Dedifferentiated amniotic fluid mesenchymal stem cell (primary cell): ENCODE data around the gene PPP6R2.

Experiments
- DNase-seq: peaks from one replicate; pipeline ENCODE4 v3.0.0-alpha.2; 2016; ENCODE audit errors: extremely low spot score

Gene PPP6R2

DNA sequence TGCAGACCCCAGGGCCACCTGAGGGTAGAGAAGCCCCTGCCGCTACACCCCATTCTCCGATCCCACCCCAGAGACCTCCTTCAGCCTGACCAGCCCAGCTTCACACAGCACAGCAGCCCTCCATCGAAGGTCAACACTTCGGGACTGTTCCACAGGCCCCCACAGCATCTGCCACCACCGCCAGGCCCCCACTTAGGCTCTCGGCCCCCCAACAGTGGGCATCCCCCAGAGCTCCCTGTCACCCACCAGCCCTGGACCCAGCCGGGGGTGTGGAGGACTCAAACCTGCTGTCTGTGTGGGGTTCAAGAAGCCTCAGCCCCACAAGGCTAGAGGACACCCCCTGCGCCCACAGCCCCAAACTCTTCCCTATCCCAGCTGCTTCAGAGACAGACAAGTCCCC lies 125.5 kb downstream of the PPP6R2 start:
- no peak for DNase-seq

DNA sequence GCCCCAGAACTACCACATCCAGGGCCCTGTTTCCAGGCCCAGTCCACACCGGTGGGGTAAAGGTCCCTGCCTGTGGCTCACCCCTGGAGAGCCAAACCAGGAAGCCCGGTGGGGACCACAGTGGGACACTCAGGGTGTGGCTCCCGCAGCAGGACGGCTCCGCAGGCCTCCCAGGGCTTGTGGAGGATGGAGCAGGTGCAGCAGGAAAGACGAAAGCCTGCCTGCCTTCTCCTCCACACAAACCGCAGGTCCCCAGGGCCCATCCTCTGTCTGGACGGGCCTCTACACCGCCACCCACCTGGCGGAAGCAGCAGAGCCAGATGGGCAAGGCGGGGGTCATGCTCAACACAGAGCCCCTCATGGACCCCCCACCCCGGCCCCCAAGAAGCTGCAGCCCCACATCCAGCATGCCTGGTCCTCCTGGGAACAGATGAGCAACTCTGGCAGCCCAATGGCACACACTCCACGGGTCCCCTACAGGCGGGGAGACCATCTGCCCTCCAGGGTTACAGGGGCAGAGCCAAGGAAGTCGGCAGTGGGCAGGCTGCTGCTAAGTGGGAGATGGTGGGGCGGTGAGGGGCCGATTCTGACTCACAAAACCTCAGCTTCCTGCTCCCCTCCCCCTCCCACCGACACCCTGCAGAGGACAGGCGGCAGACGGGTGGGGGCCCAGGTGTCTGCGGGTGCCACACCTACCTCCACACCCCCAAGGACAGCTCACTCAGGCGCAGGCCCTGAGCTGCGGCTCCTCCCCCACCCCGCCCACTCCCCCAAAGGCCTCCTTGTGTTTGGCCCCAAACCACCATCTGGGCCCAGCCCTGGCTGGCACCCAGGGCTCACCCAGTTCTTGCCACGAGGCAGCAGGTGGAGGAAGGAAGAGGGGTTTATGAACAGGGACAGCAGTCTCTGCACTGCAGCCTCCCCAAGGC lies 126.5 kb downstream of the PPP6R2 start:
- no peak for DNase-seq

DNA sequence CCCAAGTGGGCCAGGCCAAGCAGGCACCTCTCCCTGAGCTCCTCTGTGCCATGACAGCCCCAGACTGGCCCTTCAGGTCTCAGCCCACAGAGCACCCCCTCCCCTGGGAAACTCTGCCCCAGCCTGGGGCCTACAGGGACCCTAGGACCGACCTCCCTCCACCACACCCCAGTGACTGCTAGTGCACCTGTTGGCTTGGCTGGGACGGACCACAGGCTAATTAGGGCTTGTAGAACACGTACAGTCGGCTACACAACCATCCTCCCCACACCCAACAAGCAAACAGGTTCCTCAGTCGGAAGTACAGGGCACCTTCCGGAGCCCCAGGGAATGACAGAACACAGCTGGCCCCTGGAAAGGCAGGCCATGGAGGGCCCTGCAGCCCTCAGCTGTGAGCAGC lies 127.4 kb downstream of the PPP6R2 start:
- no peak for DNase-seq

DNA sequence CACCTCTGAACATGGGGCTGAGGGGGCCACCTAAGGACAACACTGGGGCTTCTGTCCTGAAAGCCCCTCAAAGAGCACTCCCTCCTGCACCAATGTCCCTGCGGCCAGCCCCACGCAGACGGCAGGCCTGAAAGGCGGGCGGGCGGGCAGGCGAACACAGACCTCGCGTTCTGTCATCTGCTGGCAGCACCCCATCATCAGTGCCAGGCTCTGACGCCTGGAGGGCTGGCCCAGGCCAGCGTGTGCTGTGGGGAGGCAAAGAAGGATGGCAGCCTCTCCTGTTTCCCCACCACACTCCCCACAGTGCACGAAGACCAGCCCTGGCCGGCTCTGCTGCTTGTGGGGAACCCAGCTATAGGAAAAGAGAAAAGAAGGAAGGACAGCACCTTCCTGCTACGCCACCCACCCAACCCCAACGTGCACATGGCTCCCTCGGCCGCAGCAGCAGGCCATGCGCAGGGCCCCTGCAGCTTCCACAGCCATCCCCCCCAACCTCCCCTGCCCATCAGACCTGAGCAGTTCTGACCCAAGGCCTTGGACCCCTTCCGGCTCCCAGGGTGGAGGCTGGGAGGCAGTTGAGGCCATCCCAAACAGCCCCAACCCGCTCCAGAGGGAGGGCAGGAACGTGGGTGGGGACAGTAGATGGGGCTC lies 128.2 kb downstream of the PPP6R2 start:
- DNase-seq: no peak

DNA sequence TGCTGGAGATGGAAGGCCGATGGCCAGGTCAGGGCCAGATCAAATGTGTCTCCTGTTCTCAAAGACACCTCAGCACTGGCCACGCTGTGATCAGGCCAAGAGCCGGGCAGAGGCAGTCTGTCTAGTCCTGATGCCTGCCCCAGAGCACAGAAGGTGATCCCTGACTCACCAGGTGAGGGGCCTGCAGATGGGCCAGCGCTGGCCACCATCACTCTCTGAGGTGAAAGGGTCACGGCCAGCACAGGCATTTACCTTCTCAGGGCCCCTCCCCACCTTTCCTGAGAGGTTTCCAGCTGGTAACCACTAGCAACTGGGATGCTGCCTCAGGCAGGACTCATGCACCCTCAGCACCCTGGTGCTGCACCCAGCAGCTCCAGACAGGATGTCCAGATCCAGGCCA lies 128.8 kb downstream of the PPP6R2 start:
- no peak for DNase-seq

DNA sequence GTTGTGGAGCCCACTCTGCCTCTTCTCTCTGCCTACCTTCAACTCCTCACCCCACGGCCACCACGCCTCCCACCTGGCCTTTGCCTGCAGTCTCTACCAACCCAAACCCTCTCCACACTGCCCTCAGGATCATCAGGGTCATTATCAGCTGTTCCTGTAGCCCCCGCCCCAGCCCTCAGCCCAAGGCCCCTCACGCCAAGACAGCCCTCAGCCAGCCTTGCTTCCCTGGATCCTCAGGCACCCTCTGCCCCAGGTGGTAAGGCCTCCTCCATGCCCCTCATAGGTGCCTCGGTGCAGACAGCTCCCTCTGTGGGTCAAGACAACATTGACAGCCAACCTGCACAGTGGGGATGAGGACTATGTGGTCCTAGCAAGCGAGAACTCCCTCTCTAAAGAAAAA lies 130.0 kb downstream of the PPP6R2 start:
- no peak for DNase-seq

DNA sequence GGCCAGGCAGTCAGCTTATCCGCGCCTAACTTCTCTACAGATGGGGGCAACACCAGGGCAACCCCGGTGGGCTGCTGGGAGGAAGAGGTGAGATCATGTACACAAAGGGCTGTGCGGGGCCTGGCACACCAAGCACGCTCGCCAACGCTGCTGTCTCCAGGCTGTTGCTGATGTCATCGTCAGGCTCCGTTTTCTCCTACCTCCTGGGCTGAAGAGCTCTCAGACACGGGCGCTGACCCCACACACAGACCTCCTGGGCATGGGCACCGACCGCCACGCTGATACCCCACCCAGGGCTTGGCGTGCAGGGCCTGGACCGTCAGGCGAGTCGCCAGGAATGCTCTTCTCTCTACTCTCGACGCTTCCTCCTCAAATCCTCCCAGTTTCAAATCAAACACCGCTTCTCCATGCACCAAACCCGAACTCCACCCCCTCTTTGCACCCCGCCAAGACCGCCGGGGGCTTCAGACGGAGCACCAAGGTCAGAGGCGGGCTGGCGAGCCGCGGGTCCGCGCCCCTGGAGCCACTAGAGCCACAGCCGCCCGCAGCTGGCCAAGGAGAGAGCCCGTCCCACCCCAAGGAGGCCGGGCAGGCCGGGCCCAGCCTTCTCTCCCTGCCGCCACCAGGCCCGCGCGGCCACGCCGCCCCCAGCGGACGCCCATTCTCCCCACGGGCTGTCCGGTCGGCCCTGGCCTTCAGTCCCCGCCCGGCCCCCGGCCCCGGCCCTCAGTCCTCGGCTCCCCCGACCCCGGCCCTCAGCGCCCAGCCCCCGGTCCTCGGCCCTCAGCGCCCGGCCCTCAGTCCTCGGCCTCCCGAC lies 130.9 kb downstream of the PPP6R2 start:
- peak; percentile 17 for DNase-seq

DNA sequence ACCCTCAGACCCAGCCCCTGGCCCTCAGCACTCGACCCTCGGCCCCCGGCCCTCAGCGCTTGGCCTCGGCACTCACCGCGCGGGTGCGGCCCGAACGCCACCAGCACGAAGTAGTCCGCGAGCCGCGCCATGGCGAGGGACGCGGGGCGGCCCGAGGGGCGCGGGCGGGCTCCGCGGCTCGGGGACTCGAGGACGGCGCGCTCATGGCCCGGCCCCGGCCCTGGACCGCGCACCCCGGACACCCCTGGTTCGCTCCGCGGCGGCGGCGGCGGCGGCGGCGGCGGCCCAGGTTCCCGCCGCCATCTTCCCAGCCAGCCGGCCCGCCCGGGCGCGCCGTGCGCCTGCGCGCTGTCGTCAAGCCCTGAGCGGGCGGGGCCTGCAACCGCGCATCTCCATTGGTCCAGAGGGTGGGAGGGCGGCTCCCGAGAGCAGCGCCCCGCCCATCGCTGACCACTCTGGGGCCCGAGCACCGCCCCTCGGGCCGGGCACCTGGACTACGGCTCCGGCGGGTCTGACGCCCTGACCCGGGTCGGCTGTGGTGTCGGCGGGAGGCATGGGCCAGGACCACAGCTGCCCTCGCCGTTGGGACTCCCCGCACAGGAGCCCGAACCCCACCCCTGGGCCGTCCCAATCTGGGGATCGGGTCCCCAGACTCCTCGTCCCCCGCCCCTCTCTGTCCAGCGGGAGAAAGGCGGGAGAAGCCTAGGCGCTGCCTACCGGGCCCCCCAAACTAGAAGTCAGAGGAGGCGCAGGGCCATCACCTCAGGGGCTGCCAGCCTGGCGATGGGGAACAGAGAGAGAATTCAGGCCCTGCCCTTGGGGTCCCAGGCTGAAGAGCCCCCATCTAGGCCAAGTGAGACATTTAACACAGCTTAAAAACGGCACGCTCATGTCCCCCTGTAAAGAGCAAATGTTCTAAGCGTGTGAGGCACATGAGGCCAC lies 131.9 kb downstream of the PPP6R2 start, which contains the start of gene SBF1:
Gene SBF1, minus strand, starts transcription at position 326 of the 942 bp plus-strand sequence. Its CDS starts 195 bp downstream, at position 131.
- peak; percentile 80 for DNase-seq

DNA sequence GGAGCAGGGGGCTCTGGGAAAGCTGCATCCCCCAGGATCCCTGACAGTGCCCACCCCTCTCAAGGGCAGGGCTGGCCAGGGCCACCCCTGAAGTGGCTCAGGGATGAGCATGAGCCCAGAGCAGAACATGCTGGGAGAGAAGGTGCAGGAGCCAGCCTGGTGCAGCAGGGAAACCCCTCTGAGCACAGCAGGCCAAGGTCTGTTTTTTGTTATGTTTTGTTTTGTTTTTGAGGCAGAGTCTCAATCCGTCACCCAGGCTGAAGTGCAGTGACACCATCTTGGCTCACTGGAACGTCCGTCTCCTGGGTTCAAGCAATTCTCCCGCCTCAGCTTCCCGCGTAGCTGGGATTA lies 132.5 kb downstream of the PPP6R2 start:
- DNase-seq: no peak

DNA sequence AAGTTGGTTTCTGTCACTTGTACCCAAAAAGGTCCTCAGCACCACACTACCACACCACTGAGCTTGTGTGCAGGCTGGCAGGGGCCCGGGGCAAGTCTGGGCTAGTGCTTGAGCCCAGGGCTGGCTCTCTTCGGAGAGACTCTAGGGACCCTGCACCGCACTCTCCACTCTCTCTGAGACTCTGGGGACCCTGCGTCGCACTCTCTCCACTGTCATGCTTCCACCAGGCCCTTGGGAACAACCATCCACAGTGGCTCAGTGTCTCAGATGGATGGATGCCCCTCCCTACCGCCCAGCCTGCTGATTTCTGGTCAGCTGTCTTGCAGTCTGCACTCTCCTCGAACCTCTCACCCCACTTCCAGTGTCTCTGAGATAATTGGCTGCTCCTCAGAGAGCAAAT lies 133.7 kb downstream of the PPP6R2 start:
- DNase-seq: no peak

DNA sequence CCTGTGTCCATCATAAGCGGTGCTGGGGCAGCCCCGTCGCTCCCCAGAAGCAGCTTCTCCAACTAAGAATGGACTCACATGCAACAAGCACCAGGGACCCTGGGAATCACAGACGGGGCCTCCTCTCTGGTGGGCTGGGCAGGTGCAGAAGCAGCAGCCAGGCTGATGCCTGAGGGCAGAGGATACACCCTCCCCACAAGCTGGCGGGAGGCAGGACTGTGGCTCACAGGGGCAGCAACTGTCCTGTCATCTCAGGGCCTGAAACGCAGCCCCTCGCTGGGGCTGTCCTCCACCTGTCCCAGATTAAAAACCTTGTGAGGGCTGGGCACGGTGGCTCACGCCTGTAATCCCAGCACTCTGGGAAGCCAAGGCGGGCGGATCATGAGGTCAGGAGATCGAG lies 134.8 kb downstream of the PPP6R2 start:
- no peak for DNase-seq

DNA sequence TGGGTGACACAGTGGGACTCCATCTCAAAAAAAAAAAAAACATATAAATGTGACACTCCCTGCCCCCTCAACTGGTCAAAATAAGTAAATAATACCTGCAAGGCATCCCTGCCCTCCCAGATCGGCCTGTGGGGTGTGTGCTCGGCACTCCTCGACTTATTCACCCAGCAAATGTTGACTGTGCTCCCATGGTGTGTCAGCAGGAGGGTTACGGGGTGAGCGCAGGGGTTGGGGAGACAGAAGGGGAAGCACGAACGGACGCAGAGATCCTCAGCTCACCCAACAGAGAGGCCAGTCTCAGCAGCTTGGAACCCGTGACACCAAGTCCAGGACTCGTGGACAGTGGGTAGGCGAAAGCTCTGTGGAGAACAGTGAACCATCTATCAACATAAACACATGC lies 136.6 kb downstream of the PPP6R2 start:
- no peak for DNase-seq

DNA sequence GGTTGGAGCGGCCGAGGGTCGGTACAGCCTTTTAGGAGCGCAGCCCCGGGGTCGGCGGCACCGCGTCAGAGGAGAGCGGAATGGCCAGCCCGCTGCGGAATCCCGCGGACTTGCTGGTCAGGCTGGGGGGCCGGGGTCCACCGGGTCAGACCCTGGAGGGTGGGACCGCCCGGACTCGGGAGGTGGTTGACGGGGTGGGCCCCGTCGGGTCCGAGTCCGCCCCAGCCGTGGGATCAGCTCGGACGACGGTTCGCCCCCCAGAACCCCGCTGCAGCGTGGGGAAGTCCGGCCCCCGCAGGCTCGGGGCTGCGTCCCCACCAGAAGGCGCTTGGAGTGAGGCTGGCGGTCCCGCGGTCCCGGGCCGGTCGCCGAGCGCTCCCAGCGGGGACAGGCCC lies 137.9 kb downstream of the PPP6R2 start:
- DNase-seq: no peak

DNA sequence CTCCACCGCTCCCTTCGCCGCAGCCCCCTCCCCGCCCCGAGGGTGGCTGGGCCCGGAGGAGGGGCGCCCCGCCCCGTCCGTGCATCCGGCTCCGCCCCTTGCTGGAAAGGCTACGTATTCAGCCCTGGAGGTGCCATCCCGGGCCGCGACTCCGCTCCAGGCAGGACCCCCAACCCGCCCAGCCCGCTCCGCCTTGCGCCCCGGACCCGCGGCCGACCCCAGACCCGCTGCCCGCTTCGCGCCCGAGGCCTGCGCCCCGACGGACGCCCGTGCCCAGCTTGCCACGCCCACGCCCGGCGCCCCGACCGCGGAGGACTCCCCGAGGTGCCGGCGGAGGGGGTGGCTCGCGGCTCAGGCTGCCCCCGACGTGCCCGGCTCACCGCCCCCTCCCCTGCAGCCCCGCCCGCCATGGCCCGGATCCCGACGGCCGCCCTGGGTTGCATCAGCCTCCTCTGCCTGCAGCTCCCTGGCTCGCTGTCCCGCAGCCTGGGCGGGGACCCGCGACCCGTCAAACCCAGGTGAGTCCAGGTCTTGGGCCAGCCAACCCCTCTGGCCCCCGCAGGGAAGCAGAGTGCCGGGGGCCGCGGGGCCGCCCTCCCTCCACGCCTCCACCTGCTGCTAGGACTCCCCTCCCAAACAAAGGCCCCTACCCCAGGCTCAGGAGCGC lies 138.4 kb downstream of the PPP6R2 start, which contains the start of gene ADM2:
Gene ADM2, plus strand, starts transcription at position 104 of the 667 bp plus-strand sequence. Its CDS starts 305 bp downstream, at position 409.
- DNase-seq: peak; percentile 25

DNA sequence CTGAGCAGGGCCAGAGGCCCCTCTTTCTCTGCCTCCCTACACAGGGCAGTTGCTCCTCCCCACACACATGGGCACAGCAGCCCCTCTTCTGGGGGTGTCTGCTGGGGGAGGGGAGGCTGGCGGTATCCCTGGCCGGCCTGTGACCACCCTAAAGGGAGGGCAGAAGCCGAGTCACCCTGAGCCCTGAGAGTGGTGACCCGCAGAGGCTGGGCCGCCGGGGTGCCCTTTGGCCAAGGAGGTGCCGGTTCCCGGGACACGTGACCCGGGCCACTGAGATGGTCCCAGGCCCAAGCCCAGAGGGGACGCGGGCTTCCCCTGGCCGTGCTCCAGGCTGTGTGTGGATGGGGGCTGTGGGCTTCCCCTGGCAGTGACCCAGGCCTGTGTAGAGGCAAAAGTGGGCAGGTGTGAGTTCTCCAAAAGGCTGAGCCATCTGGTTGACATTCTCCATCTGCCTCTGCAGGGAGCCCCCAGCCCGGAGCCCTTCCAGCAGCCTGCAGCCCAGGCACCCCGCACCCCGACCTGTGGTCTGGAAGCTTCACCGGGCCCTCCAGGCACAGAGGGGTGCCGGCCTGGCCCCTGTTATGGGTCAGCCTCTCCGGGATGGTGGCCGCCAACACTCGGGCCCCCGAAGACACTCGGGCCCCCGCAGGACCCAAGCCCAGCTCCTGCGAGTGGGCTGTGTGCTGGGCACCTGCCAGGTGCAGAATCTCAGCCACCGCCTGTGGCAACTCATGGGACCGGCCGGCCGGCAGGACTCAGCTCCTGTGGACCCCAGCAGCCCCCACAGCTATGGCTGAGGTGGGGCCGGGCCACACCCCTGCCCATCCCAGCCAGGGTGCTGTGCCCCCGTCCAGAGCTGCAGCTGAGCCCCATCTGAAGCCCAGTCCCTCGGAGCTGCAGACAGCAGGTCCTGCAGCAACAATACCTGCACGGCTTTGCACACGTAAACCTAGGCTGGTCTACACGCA lies 139.3 kb downstream of the PPP6R2 start:
- no peak for DNase-seq

DNA sequence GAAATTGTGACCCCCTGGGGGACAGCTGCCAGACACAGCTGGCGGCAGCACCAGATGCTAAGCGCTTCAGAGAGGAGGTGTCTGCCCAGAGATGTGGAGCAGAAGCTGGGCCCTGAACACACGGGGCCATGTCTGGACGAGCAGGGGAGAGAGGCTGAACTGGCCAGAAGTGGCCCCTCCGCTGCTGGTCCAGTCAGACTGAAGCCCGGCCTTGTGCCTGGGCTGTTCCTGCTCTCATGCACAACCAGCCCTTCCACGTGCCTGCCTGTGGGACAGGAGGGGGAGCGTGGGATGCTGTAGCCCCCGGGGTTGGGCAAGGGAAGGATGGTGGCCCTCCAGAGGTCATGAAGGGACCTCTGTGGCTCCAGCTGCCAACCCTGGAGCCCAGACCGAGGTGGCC lies 140.0 kb downstream of the PPP6R2 start:
- no peak for DNase-seq

DNA sequence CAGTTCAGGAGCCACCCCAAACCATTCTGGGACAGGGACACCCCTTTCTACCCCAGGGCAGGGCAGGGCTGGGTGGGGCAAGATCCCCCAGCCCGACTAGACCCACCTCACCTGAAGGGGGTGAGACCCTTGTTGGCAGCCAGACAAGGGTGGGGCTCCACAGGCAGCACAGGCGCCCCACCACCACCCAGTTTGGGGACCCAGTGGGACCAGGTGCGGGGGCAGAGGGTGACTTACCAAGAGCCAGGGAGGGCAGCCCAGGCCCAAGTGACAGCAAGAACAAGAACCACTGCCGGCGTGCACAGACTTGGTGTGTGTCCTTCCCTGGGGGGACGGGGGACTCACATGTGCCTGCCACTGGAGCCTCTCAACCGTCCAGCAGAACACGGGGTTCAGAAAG lies 140.4 kb downstream of the PPP6R2 start:
- DNase-seq: no peak

DNA sequence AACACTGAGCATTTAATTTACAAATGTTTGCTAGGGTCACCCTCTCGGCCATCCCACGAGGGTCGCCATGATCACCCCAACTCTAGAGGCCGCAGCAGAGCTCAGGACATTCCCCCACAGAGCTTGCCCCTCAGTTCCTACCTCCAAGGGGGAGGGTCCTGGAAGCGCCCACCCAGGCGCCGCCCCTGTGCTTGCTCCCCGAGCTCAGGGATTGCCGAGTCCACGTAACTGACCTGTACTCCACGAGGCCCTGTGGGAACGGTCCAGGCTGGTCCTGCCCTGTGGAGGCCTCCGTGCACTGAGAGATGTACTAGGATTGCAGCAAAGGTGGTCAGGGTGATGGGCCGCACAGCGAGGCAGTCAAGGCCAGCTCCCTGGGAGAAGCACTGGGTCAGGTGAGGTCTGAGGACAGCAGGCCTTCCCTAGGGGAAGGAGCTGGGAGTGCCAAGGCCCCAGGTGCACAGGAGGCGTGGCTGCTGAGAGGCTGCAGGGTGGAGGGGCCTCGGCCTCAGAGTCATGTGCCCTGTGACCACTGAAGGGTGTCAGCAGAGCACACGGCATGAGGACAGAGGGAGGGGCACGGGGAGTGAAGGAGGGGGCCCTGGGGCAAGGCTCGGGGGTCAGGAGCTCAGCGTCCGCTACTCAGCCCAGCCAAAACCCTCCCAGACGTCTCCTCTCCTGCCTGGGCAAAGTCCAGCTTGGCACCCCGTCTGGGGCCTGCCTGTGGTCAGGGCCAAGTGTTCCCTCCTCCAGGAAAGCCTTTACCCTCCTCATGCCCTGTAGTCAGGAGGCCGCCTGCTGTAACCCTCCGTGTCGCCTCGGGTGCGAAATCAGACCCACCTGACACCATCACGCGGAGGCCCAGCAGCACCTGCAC lies 141.1 kb downstream of the PPP6R2 start:
- DNase-seq: no peak
